ENCODE measurements around the gene DSCAML1.

DNA sequence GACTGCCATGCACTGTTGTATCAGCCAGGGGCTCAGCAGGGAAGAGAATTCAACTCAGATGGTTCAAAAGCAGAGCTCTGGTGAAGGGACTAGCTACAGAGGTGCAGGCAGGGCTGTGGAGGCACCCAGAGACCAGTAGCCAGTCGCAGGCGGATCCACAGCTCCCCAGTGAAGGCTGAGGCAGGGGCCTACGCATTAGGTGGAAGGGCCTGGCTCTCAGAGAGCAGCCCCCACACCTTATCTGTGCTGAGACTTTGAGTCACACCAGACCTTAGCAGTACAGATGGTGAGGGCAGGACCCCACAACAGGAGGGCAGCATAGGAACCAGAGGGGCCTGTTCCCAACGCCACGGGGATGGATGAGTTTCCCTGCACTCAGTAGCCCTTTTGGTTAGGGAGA, 189.6 kb downstream of the DSCAML1 start:
- TF ChIP-seq, protein P1, sequence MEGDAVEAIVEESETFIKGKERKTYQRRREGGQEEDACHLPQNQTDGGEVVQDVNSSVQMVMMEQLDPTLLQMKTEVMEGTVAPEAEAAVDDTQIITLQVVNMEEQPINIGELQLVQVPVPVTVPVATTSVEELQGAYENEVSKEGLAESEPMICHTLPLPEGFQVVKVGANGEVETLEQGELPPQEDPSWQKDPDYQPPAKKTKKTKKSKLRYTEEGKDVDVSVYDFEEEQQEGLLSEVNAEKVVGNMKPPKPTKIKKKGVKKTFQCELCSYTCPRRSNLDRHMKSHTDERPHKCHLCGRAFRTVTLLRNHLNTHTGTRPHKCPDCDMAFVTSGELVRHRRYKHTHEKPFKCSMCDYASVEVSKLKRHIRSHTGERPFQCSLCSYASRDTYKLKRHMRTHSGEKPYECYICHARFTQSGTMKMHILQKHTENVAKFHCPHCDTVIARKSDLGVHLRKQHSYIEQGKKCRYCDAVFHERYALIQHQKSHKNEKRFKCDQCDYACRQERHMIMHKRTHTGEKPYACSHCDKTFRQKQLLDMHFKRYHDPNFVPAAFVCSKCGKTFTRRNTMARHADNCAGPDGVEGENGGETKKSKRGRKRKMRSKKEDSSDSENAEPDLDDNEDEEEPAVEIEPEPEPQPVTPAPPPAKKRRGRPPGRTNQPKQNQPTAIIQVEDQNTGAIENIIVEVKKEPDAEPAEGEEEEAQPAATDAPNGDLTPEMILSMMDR (IDR thresholded peaks at IDR 0.05; ENCODE audit: control extremely low read depth in 1 of 3, insufficient read depth in 1 of 3, low read depth in 1 of 3, low read length in 3 of 3) = no peak
- TF ChIP-seq, protein P2, sequence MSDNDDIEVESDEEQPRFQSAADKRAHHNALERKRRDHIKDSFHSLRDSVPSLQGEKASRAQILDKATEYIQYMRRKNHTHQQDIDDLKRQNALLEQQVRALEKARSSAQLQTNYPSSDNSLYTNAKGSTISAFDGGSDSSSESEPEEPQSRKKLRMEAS (IDR thresholded peaks at IDR 0.05) = no peak
- TF ChIP-seq EZH2 (IDR thresholded peaks at IDR 0.05; ENCODE audit: low read depth, low read length, severe bottlenecking) (no peak), EP300 (IDR thresholded peaks at IDR 0.05; ENCODE audit: borderline replicate concordance in 1 of 2, low read depth in 2 of 2, low read length in 2 of 2) (no peak), GABPA (IDR thresholded peaks at IDR 0.05; ENCODE audit: borderline replicate concordance, insufficient read depth, low read length) (no peak), HDAC2 (IDR thresholded peaks at IDR 0.05; ENCODE audit: borderline replicate concordance in 1 of 2, low read depth in 2 of 2, low read length in 2 of 2) (no peak), SP2 (IDR thresholded peaks at IDR 0.05; ENCODE audit: low read length) (no peak), SIN3A (conservative IDR thresholded peaks at IDR 0.05 in 1 of 2, IDR thresholded peaks at IDR 0.05 in 1 of 2; ENCODE audit: low read depth in 1 of 2, low read length in 2 of 2) (no peak)
- TF ChIP-seq, protein P3, sequence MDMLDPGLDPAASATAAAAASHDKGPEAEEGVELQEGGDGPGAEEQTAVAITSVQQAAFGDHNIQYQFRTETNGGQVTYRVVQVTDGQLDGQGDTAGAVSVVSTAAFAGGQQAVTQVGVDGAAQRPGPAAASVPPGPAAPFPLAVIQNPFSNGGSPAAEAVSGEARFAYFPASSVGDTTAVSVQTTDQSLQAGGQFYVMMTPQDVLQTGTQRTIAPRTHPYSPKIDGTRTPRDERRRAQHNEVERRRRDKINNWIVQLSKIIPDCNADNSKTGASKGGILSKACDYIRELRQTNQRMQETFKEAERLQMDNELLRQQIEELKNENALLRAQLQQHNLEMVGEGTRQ (IDR thresholded peaks at IDR 0.05; ENCODE audit: low read length) = no peak

Measured in H1 (cell line).